OCI-LY3 (cell line): ENCODE measurements around the gene SLC28A2.

Source experiments
- H2AFZ ChIP-seq: fragments of 200-600, 300-600 bp; shearing (Covaris generic); 2 replicates; pipeline ENCODE4 v1.6.0; 2014; ENCODE audit warnings: antibody characterized with exemption, low read depth, low read length
- H3K27ac ChIP-seq: fragments of 200-600, 300-600 bp; sonication (generic); 2 replicates; pipeline ENCODE4 v1.5.1; 2014; ENCODE audit warnings: mild to moderate bottlenecking, low read length, moderate library complexity, mixed read lengths
- H3K27me3 ChIP-seq: fragments of 200-600, 300-600 bp; sonication (generic); 2 replicates; pipeline ENCODE4 v1.6.1; 2014; ENCODE audit warnings: low read depth, low read length, mixed read lengths
- H3K36me3 ChIP-seq: fragments of 200-600, 300-600 bp; sonication (generic); replicated peaks from 2 replicates; pipeline ENCODE3; 2014; ENCODE audit warnings: low read depth, low read length, mixed read lengths
- H3K4me1 ChIP-seq: fragments of 300-600, 200-600 bp; sonication (generic); 2 replicates; pipeline ENCODE4 v1.6.1; 2014; ENCODE audit warnings: low read length, mixed read lengths
- H3K4me2 ChIP-seq: fragments of 200-600, 300-600 bp; sonication (generic); 2 replicates; pipeline ENCODE4 v1.6.1; 2014; ENCODE audit warnings: low read length, mixed read lengths
- H3K4me3 ChIP-seq: fragments of 300-600, 200-600 bp; sonication (generic); 2 replicates; pipeline ENCODE4 v1.5.1; 2014; ENCODE audit warnings: antibody characterized with exemption, mild to moderate bottlenecking, low read length, moderate library complexity
- H3K79me2 ChIP-seq: fragments of 300-600, 200-600 bp; shearing (Covaris generic); 2 replicates; pipeline ENCODE4 v1.6.1; 2014; ENCODE audit warnings: mild to moderate bottlenecking, low read length, mixed read lengths
- H3K9ac ChIP-seq: fragments of 300-600, 200-600 bp; shearing (Covaris generic); 2 replicates; pipeline ENCODE4 v1.6.0; 2014; ENCODE audit warnings: mild to moderate bottlenecking, low read length, moderate library complexity
- H3K9me3 ChIP-seq: fragments of 200-600, 300-600 bp; shearing (Covaris generic); 2 replicates; pipeline ENCODE4 v1.6.1; 2014; ENCODE audit warnings: low read length, mixed read lengths; ENCODE audit not compliant: insufficient read depth
- H4K20me1 ChIP-seq: fragments of 200-600, 300-600 bp; sonication (generic); 2 replicates; pipeline ENCODE4 v1.6.1; 2016; ENCODE audit warnings: low read length, mixed read lengths; ENCODE audit not compliant: insufficient read depth
- CTCF ChIP-seq: fragments of 200-600, 300-600 bp; sonication (generic); IDR thresholded peaks from 2 replicates; pipeline ENCODE4 v1.5.1; 2014; ENCODE audit warnings: antibody characterized with exemption, low read length, low read depth
- EZH2phosphoT487 ChIP-seq: fragments of 200-600 bp; shearing (Covaris generic); IDR thresholded peaks from 2 replicates; pipeline ENCODE4 v1.6.1; 2018; ENCODE audit warnings: antibody characterized with exemption, mixed run types, low read depth

The SLC28A2 gene

GRCh38 chr15:45326741-45327140 lies 74.7 kb downstream of the SLC28A2 start:
- H3K36me3 ChIP-seq = no peaks in the 10 kb centered on the region
- H3K9me3 ChIP-seq = no peaks in the 10 kb centered on the region
- no peak overlapping the region for H3K27ac ChIP-seq
- H3K4me2 ChIP-seq = no peak overlapping the region
- H3K27me3 ChIP-seq = no peaks in the 10 kb centered on the region
- H4K20me1 ChIP-seq = no peaks in the 10 kb centered on the region
- H3K79me2 ChIP-seq = no peaks in the 10 kb centered on the region
- H3K4me3 ChIP-seq = no peak overlapping the region
- no peak overlapping the region for H2AFZ ChIP-seq
- no peak overlapping the region for H3K9ac ChIP-seq
- no peak for TF ChIP-seq CTCF
- TF ChIP-seq EZH2phosphoT487 = no peak
- peaks cover 4% of the 10 kb centered on the region; the same call in 1 of the 2 replicates for H3K4me1 ChIP-seq
